HepG2 (cell line): Measurements from ENCODE around the gene RASL10A. TPM values are rescaled to one million over a fixed set of nuclear protein-coding genes. Genes with fewer than 3 reads are reported as not detected.

Source experiments
- ATAC-seq: fragments of 200-7000 bp; cut with Tn5 transposase; 3 replicates; pipeline ENCODE4 v1.9.1; 2020; ENCODE audit warnings: mild to moderate bottlenecking, moderate library complexity
- BruUV-seq: library from RNA; stranded (reverse); fragments of 400-500 nt; replicated peaks from 2 replicates; lab custom pipeline; 2021; lab: Mats Ljungman, UMichigan
- CTCF ChIA-PET: fragments of 300-600 bp; formaldehyde crosslinking; extraction: SDS; loops from one replicate; lab custom pipeline; 2021; ENCODE audit warnings: low total read pairs, inconsistent platforms, low intra/inter-chr PET ratio; lab: Yijun Ruan, JAX
- POLR2A ChIA-PET: fragments of 350-600 bp; sonication (Branson Sonifier 250); formaldehyde crosslinking; loops from one replicate; lab custom pipeline; 2020; ENCODE audit warnings: antibody characterized with exemption, inconsistent platforms; lab: Yijun Ruan, JAX
- DNase-seq: peaks from one replicate; pipeline ENCODE4 v3.0.0-alpha.2; 2015; ENCODE audit warnings: low spot score
- FAIRE-seq: peaks from 3 replicates; lab custom pipeline; 2011; peaks lifted over from hg19 to GRCh38; lab: Jason Lieb, UNC
- H2AFZ ChIP-seq: one replicate; pipeline ENCODE4 v1.6.1; 2011; ENCODE audit warnings: low read length, inconsistent platforms
- H3K27ac ChIP-seq: fragments of 300-600 bp; 3 replicates; pipeline ENCODE4 v1.8.0; 2011; ENCODE audit warnings: mixed run types, mild to moderate bottlenecking, mixed read lengths, low read length, inconsistent platforms; ENCODE audit not compliant: insufficient read depth; ENCODE audit errors: extremely low read length
- H3K27me3 ChIP-seq, 2 experiments: fragments of 200-600 bp in 1 of 2; 2 replicates in 1 of 2; 3 replicates in 1 of 2; pipeline versions ENCODE4 v1.6.0 to v1.8.0; 2011; ENCODE audit warnings: low read length in 2 of 2, mild to moderate bottlenecking in 2 of 2, moderate library complexity in 2 of 2, inconsistent platforms in 1 of 2; ENCODE audit not compliant: insufficient read depth in 2 of 2, control insufficient read depth in 1 of 2
- H3K36me3 ChIP-seq, 2 experiments: fragments of 200-600 bp in 1 of 2; replicated peaks in 1 of 2; 2 replicates in 1 of 2; 3 replicates in 1 of 2; pipeline versions ENCODE4 v1.5.1 to v1.8.0; 2011; ENCODE audit warnings: low read length in 2 of 2, inconsistent platforms in 1 of 2; ENCODE audit not compliant: insufficient read depth in 2 of 2, control insufficient read depth in 1 of 2
- H3K4me1 ChIP-seq: 2 replicates; pipeline ENCODE4 v1.5.1; 2012; ENCODE audit warnings: low read length, inconsistent platforms; ENCODE audit not compliant: insufficient read depth
- H3K4me2 ChIP-seq: 2 replicates; pipeline ENCODE4 v1.6.0; 2011; ENCODE audit warnings: low read depth, low read length, inconsistent platforms
- H3K4me3 ChIP-seq, 3 experiments: fragments of 200-600 bp in 1 of 3; sonication (generic), shearing (Covaris generic) in 1 of 3; replicated peaks in 1 of 3; 2 replicates each; pipeline ENCODE4 v1.5.1; 2011 to 2016; ENCODE audit warnings: low read length in 3 of 3, inconsistent platforms in 2 of 3, low read depth in 2 of 3, mild to moderate bottlenecking in 2 of 3, control low read depth in 1 of 3, mixed read lengths in 1 of 3; ENCODE audit not compliant: insufficient read depth in 1 of 3
- H3K79me2 ChIP-seq: one replicate; pipeline ENCODE4 v1.6.1; 2011; ENCODE audit warnings: low read length, inconsistent platforms; ENCODE audit not compliant: insufficient read depth
- H3K9ac ChIP-seq: 2 replicates; pipeline ENCODE4 v1.6.0; 2011; ENCODE audit warnings: mild to moderate bottlenecking, low read depth, low read length, inconsistent platforms; ENCODE audit not compliant: insufficient read depth
- H3K9me3 ChIP-seq: 2 replicates; pipeline ENCODE4 v1.5.1; 2012; ENCODE audit warnings: mild to moderate bottlenecking, low read length
- H4K20me1 ChIP-seq: 2 replicates; pipeline ENCODE4 v1.6.0; 2011; ENCODE audit warnings: inconsistent platforms, mild to moderate bottlenecking, low read length, moderate library complexity; ENCODE audit not compliant: insufficient read depth
- AFF4 ChIP-seq: sonication (generic); formaldehyde crosslinking; IDR thresholded peaks from 2 replicates; pipeline ENCODE4 v1.4.0; 2020; ENCODE audit warnings: missing genetic modification reagents
- ARID2 ChIP-seq: sonication (generic); formaldehyde crosslinking; IDR thresholded peaks from 2 replicates; pipeline ENCODE4 v1.8.1; 2022; ENCODE audit warnings: mild to moderate bottlenecking, missing genetic modification reagents, borderline replicate concordance
- DMAP1 ChIP-seq: IDR thresholded peaks from 2 replicates; pipeline ENCODE4 v1.6.1; 2016
- GATAD1 ChIP-seq: IDR thresholded peaks from 2 replicates; pipeline ENCODE4 v1.6.1; 2016; ENCODE audit warnings: missing genetic modification reagents, missing compliant biosample characterization
- HCFC1 ChIP-seq: fragments of 150-350 bp; IDR thresholded peaks from 2 replicates; pipeline ENCODE4 v1.6.1; 2014; ENCODE audit warnings: low read depth, low read length
- HHEX ChIP-seq: IDR thresholded peaks from 2 replicates; pipeline ENCODE4 v1.6.1; 2016; ENCODE audit warnings: control low read depth
- RBFOX2 ChIP-seq: fragments of 200-400 bp; formaldehyde crosslinking; IDR thresholded peaks from 2 replicates; pipeline ENCODE4 v1.6.1; 2017; ENCODE audit warnings: low read depth, mild to moderate bottlenecking, low read length
- SMARCE1 ChIP-seq: fragments of 450-650 bp; IDR thresholded peaks from 2 replicates; pipeline ENCODE4 v1.6.1; 2017; ENCODE audit warnings: borderline replicate concordance
- SP2 ChIP-seq: sonication (generic); formaldehyde crosslinking; IDR thresholded peaks from 2 replicates; pipeline ENCODE4 v1.5.1; 2020; ENCODE audit warnings: mild to moderate bottlenecking, missing genetic modification reagents
- ZBTB42 ChIP-seq: sonication (generic); formaldehyde crosslinking; IDR thresholded peaks from 2 replicates; pipeline ENCODE4 v1.5.0; 2020; ENCODE audit warnings: mild to moderate bottlenecking, missing genetic modification reagents
- ZBTB8A ChIP-seq: sonication (generic); formaldehyde crosslinking; IDR thresholded peaks from 2 replicates; pipeline ENCODE4 v1.4.0; 2020; ENCODE audit warnings: mild to moderate bottlenecking, low read depth, missing genetic modification reagents, borderline replicate concordance
- ZEB1 ChIP-seq: IDR thresholded peaks from 2 replicates; pipeline ENCODE4 v1.6.1; 2012; ENCODE audit warnings: mild to moderate bottlenecking, low read depth, inconsistent platforms; ENCODE audit not compliant: insufficient replicate concordance
- ZFP36L2 ChIP-seq: sonication (generic); formaldehyde crosslinking; IDR thresholded peaks from 2 replicates; pipeline ENCODE4 v1.4.0; 2020; ENCODE audit warnings: missing genetic modification reagents
- ZNF329 ChIP-seq: sonication (generic); formaldehyde crosslinking; IDR thresholded peaks from 2 replicates; pipeline ENCODE4 v1.9.0; 2021; ENCODE audit warnings: low read depth, mild to moderate bottlenecking, missing genetic modification reagents
- ZNF558 ChIP-seq: sonication (generic); formaldehyde crosslinking; IDR thresholded peaks from 2 replicates; pipeline ENCODE4 v1.9.0; 2022; ENCODE audit warnings: mild to moderate bottlenecking, missing genetic modification reagents, borderline replicate concordance
- ZNF839 ChIP-seq: sonication (generic); formaldehyde crosslinking; IDR thresholded peaks from 2 replicates; pipeline ENCODE4 v1.4.0; 2020; ENCODE audit warnings: missing genetic modification reagents, mild to moderate bottlenecking, borderline replicate concordance
- ZSCAN22 ChIP-seq: sonication (generic); formaldehyde crosslinking; IDR thresholded peaks from 2 replicates; pipeline ENCODE4 v1.4.0; 2020; ENCODE audit warnings: mild to moderate bottlenecking, missing genetic modification reagents
- WGBS: methylation state at CpG from one replicate; pipeline ENCODE4 v1.1.6; 2017; ENCODE audit warnings: low lambda C conversion rate; 5-methylcytosine and 5-hydroxymethylcytosine counted together
- in situ Hi-C: cut with HindIII; loops from 2 replicates; pipeline ENCODE4 v1.10.0; 2017; ENCODE audit warnings: low pct_unique_long_range_greater_than_20kb; ENCODE audit not compliant: extremely low pct_ligation_motif_present
- intact Hi-C: fragments of 100-400 bp; cut with micrococcal nuclease; formaldehyde crosslinking; loops from one replicate; pipeline ENCODE4 v1.10.0; 2022; ENCODE audit not compliant: unreplicated experiment
- polyA plus RNA-seq, 8 experiments: library from polyadenylated mRNA; depleted of rRNA in 3 of 8; stranded (reverse) in 7 of 8; unstranded in 1 of 8; fragments of >200 nt; fragmentation: Illumina TruSeq in 4 of 8; extraction: Trizol in 4 of 8; gene quantifications; 2 replicates each; pipeline versions ENCODE4 v1.2.1 to v1.2.3, GENCODE V29; 2011 to 2016; ENCODE audit warnings: low read depth in 4 of 8, missing spikeins in 1 of 8, mixed read lengths in 1 of 8; ENCODE audit not compliant: insufficient read depth in 1 of 8
- total RNA-seq, 5 experiments: library from RNA; depleted of rRNA; stranded (reverse); fragments of >200 nt; fragmentation: Illumina TruSeq; extraction: Trizol; gene quantifications; 2 replicates each; pipeline ENCODE4 v1.2.3, GENCODE V29; 2016; ENCODE audit warnings: low read depth in 1 of 5

Gene RASL10A
- total and polyA plus RNA-seq, 2 of the 13 experiments (the other 11 are each of a cell fraction or from before 2014, with no cell fraction given), result 0.05 to 0.22 TPM

GRCh38 chr22:29288837-29289236, 26.7 kb downstream of the RASL10A start:
- POLR2A ChIA-PET, result no interaction called here
- Histone ChIP-seq H3K4me3 (no peak overlapping the region), H3K79me2 (peaks cover 14% of the 10 kb centered on the region), H3K4me1 (no peaks in the 10 kb centered on the region), H3K27me3 (no peaks in the 10 kb centered on the region), H3K4me2 (no peak overlapping the region), H3K9ac (no peak overlapping the region), H4K20me1 (peaks cover 13% of the 10 kb centered on the region), H2AFZ (no peak overlapping the region), H3K27ac (no peak overlapping the region), H3K36me3 (peaks cover 42 to 89% of the 10 kb centered on the region in 2 experiments), H3K9me3 (no peaks in the 10 kb centered on the region)
- intact Hi-C loops (no loop called here), in situ Hi-C loops (no loop called here)
- no peak for ATAC-seq
- no peak for DNase-seq
- CTCF ChIA-PET, result no interaction called here
- no peak for FAIRE-seq
- TF ChIP-seq ZBTB8A (CRISPR knock-in tag), result no peak
- TF ChIP-seq SMARCE1, result no peak
- TF ChIP-seq RBFOX2, result 0 out of 2 replicates have a peak, but pooled peaks have one; percentile 15
- no TSS peak for BruUV-seq
- 94% methylated on average over 2 of the region's 2 CpGs for whole genome bisulfite sequencing

GRCh38 chr22:29284196-29284595, 31.3 kb downstream of the RASL10A start:
- Histone ChIP-seq H3K79me2 (peaks cover 32% of the 10 kb centered on the region), H3K9me3 (no peaks in the 10 kb centered on the region), H3K4me2 (no peak overlapping the region), H3K27ac (no peak overlapping the region), H3K4me1 (no peaks in the 10 kb centered on the region), H4K20me1 (peaks cover 14% of the 10 kb centered on the region), H3K27me3 (no peaks in the 10 kb centered on the region), H3K4me3 (no peak overlapping the region), H2AFZ (no peak overlapping the region), H3K36me3 (peaks cover 31 to 82% of the 10 kb centered on the region in 2 experiments), H3K9ac (no peak overlapping the region)
- no peak for FAIRE-seq
- 96% methylated on average over 3 of the region's 3 CpGs for WGBS
- intact Hi-C loops, result no loop called here
- ChIA-PET CTCF (no interaction called here), POLR2A (no interaction called here)
- DNase-seq, result no peak
- ATAC-seq, result no peak
- BruUV-seq, result no TSS peak
- in situ Hi-C loops, result no loop called here
- TF ChIP-seq ZNF558 (no peak), ZNF839 (no peak), AFF4 (no peak), ZFP36L2 (CRISPR knock-in tag) (no peak), HCFC1 (no peak), ZSCAN22 (no peak), ZEB1 (no peak), SP2 (no peak), ARID2 (CRISPR knock-in tag) (no peak), ZNF329 (CRISPR knock-in tag) (no peak), DMAP1 (CRISPR knock-in tag) (no peak), HHEX (CRISPR knock-in tag) (no peak), ZBTB42 (CRISPR knock-in tag) (no peak), GATAD1 (CRISPR knock-in tag) (no peak)
